ENCODE results near the gene TMEM263. TPM values are rescaled to one million over a fixed set of nuclear protein-coding genes. Genes with fewer than 3 reads are reported as not detected.

TMEM263 gene
- total and polyA plus RNA-seq, 2 of the 13 experiments (the other 11 are each of a cell fraction or from before 2014, with no cell fraction given), result 25.9 to 58.6 TPM

DNA sequence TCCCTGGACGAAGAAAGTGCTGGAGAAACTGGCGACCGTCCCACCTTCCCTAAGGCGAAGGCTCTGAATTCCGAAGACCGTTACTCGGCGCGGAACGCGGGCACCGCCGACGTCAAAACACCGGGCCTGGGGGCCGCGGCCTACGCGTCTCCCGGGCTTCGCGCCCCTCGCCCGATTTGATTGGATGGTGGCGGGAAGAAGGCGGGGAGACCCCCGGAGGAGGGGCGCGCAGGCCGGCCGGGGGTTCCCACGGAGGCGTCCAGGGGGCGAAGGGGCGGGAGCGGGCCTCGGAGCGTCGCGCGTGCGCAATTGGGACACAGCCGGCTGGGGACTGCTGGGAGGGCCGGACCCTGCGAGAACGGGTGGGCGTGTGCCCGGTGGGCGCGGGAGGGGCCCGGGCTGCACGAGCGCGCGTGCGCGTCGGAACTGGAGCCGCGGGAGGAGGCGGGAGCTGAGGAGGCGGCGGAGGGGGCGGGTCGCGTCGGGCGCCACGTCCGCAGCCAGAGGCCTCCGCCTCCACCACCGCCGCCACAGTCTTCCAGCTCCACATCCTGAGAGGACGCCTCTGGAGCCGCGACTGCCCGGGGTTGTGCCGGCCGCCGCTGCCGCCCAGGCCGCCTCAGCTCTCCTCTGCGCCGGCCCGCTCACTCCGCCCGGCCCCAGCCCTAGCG is at the start of gene TMEM263 (continued):
- TF ChIP-seq, protein P1, sequence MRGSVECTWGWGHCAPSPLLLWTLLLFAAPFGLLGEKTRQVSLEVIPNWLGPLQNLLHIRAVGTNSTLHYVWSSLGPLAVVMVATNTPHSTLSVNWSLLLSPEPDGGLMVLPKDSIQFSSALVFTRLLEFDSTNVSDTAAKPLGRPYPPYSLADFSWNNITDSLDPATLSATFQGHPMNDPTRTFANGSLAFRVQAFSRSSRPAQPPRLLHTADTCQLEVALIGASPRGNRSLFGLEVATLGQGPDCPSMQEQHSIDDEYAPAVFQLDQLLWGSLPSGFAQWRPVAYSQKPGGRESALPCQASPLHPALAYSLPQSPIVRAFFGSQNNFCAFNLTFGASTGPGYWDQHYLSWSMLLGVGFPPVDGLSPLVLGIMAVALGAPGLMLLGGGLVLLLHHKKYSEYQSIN (CRISPR knock-in tag; IDR thresholded peaks at IDR 0.05; ENCODE audit: borderline replicate concordance), result no peak
- peak; percentile 25; the same call in 1 of the 2 replicates for TF ChIP-seq ZNF678 (CRISPR knock-in tag; IDR thresholded peaks at IDR 0.05)
- no peak; the same call in 1 of the 2 replicates for TF ChIP-seq ZNF704 (CRISPR knock-in tag; IDR thresholded peaks at IDR 0.05; ENCODE audit: borderline replicate concordance)
- TF ChIP-seq MEF2D (CRISPR knock-in tag; IDR thresholded peaks at IDR 0.05), result no peak
- peak; percentile 90; the same call in 1 of the 2 replicates for TF ChIP-seq NFKB2 (CRISPR knock-in tag; IDR thresholded peaks at IDR 0.05; ENCODE audit: borderline replicate concordance)
- no peak for TF ChIP-seq ZNF782 (CRISPR knock-in tag; IDR thresholded peaks at IDR 0.05; ENCODE audit: borderline replicate concordance)
- 0 out of 2 replicates have a peak, but pooled peaks have one; percentile 38 for TF ChIP-seq CREB1 (IDR thresholded peaks at IDR 0.05)
- peak; percentile 44; the same call in 1 of the 2 replicates for TF ChIP-seq CREB1 (CRISPR knock-in tag; IDR thresholded peaks at IDR 0.05)
- TF ChIP-seq ZNF773 (CRISPR knock-in tag; IDR thresholded peaks at IDR 0.05; ENCODE audit: borderline replicate concordance), result peak; percentile 94; the same call in 1 of the 2 replicates
- TF ChIP-seq, protein P2, sequence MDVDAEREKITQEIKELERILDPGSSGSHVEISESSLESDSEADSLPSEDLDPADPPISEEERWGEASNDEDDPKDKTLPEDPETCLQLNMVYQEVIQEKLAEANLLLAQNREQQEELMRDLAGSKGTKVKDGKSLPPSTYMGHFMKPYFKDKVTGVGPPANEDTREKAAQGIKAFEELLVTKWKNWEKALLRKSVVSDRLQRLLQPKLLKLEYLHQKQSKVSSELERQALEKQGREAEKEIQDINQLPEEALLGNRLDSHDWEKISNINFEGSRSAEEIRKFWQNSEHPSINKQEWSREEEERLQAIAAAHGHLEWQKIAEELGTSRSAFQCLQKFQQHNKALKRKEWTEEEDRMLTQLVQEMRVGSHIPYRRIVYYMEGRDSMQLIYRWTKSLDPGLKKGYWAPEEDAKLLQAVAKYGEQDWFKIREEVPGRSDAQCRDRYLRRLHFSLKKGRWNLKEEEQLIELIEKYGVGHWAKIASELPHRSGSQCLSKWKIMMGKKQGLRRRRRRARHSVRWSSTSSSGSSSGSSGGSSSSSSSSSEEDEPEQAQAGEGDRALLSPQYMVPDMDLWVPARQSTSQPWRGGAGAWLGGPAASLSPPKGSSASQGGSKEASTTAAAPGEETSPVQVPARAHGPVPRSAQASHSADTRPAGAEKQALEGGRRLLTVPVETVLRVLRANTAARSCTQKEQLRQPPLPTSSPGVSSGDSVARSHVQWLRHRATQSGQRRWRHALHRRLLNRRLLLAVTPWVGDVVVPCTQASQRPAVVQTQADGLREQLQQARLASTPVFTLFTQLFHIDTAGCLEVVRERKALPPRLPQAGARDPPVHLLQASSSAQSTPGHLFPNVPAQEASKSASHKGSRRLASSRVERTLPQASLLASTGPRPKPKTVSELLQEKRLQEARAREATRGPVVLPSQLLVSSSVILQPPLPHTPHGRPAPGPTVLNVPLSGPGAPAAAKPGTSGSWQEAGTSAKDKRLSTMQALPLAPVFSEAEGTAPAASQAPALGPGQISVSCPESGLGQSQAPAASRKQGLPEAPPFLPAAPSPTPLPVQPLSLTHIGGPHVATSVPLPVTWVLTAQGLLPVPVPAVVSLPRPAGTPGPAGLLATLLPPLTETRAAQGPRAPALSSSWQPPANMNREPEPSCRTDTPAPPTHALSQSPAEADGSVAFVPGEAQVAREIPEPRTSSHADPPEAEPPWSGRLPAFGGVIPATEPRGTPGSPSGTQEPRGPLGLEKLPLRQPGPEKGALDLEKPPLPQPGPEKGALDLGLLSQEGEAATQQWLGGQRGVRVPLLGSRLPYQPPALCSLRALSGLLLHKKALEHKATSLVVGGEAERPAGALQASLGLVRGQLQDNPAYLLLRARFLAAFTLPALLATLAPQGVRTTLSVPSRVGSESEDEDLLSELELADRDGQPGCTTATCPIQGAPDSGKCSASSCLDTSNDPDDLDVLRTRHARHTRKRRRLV (CRISPR knock-in tag; IDR thresholded peaks at IDR 0.05), result no peak
- peak; percentile 81 for TF ChIP-seq SP4 (CRISPR knock-in tag; IDR thresholded peaks at IDR 0.05)
- TF ChIP-seq GFI1 (CRISPR knock-in tag; IDR thresholded peaks at IDR 0.05; ENCODE audit: borderline replicate concordance), result no peak
- no peak; the same call in 1 of the 2 replicates for TF ChIP-seq ZNF274 (CRISPR knock-in tag; IDR thresholded peaks at IDR 0.05)
- TF ChIP-seq SETDB1 (CRISPR knock-in tag; IDR thresholded peaks at IDR 0.05; ENCODE audit: borderline replicate concordance), result no peak
- TF ChIP-seq BCL6 (CRISPR knock-in tag; IDR thresholded peaks at IDR 0.05), result no peak
- TF ChIP-seq HNF4G (IDR thresholded peaks at IDR 0.05; ENCODE audit: borderline replicate concordance, low read depth, low read length), result 0 out of 2 replicates have a peak, but pooled peaks have one; percentile 9
- TF ChIP-seq HNF4G (CRISPR knock-in tag; IDR thresholded peaks at IDR 0.05; ENCODE audit: borderline replicate concordance, low read depth), result no peak
- TF ChIP-seq ELK4 (CRISPR knock-in tag; IDR thresholded peaks at IDR 0.05; ENCODE audit: borderline replicate concordance), result no peak
- TF ChIP-seq GABPA (IDR thresholded peaks at IDR 0.05; ENCODE audit: low read depth, low read length), result no peak
- no peak for TF ChIP-seq GABPA (CRISPR knock-in tag; IDR thresholded peaks at IDR 0.05; ENCODE audit: low read depth)
